HG03354 (cell line): ENCODE data around the gene PFDN1.

Source experiments
- ATAC-seq: cut with Tn5 transposase; IDR thresholded peaks from one replicate; pipeline ENCODE4 v1.9.1; 2021; ENCODE audit warnings: mild to moderate bottlenecking; ENCODE audit not compliant: unreplicated experiment, poor library complexity, severe bottlenecking

Gene PFDN1

DNA sequence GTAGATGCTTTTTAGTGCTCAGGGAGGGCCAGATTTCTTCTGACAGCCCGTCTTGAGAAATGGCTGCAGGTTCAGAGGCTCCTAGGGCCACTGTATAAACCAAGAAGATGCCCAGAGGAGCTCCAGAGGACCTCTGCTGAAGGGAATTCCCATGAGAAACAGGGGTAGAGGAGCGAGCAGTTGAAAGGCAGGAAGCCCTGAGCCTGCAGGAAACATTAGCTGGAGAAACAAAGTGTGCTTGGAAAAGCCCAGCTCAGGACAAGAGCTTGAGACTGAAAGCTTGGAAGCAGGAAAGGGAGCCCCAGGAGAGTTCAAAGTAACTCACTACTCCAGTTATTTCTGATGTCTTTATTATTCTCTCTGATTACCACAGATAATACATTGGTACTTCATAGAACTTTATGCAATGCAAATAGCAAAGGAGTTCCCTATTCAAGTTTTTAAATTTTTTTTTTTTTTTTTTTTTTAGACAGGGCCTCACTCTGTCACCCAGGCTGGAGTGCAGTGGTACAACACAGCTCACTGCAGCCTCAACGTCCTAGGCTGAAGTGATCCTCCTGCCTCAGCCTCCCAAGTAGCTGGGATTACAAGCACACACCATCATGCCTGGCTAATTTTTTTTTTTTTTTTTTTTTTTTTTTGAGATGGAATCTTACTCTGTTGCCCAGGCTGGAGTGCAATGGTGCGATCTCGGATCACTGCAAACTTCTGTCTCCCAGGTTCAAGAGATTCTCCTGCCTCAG lies 27.0 kb upstream of the PFDN1 start:
- no peak for ATAC-seq

DNA sequence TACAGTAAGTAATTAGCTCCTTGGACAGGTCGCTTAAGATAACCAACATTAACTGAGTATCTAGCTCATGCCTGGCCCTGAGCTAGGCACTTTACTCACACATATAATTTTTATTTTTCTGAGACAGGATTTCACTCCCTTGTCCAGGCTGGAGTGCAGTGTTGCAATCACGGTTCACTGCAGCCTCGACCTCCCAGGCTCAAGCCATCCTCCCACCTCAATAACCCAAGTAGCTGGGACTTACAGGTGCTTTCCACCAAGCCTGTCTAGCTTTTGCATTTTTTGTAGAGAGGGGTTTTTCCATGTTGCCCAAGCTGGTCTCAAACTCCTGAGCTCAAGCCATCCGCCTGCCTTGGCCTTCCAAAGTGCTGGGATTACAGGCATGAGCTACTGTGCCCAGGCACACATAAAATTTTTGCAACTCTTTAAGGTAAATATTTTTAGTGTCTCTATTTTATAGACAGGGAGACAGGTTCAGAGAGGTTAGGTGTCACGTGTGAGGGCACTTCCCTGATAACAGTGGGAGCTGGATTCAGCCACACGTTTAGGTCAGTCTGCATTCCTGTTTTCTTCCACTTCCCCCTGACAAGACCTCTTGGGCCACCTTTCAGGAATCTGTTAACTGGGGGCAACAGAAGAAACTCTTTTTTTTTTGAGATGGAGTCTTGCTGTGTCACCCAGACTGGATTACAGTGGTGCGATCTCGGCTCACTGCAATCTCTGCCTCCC lies 25.3 kb upstream of the PFDN1 start:
- ATAC-seq, result no peak

DNA sequence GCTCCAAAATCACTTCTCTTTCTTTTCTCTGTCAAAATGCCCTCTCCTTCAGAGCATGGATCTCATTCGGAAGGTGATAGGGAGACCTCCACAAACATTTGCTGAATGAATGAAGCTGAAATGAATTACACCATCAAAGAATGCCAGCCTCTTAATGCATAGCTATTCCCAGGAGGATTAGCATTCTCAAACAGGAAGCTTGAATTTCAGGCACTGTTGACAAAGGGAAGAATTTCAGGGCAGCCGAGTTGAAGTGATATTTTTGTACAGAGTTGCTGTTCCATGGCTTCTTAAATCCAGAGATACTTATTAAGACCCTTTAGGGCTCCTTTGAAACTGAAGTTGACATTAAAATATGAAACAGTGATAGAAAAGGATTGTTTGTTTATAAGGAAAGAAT lies 24.7 kb upstream of the PFDN1 start:
- ATAC-seq, result no peak

DNA sequence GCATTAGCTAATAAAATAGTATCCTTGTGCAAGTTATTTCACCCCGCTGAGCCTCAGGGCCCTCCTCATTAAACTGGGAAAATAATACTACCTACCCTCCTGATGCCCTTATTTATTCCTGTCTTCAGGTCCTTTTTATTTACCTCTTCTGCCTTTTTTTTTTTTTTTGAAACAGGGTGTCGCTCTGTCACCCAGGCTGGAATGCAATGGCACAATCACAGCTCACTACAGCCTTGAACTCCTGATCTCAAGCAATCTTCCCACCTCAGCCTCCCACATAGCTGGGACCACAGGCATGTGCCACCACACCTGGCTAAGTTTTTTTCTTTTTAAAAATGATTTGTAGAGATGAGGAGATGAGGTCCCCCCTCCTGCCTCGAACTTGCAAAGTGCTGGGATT lies 22.6 kb upstream of the PFDN1 start:
- no peak for ATAC-seq

DNA sequence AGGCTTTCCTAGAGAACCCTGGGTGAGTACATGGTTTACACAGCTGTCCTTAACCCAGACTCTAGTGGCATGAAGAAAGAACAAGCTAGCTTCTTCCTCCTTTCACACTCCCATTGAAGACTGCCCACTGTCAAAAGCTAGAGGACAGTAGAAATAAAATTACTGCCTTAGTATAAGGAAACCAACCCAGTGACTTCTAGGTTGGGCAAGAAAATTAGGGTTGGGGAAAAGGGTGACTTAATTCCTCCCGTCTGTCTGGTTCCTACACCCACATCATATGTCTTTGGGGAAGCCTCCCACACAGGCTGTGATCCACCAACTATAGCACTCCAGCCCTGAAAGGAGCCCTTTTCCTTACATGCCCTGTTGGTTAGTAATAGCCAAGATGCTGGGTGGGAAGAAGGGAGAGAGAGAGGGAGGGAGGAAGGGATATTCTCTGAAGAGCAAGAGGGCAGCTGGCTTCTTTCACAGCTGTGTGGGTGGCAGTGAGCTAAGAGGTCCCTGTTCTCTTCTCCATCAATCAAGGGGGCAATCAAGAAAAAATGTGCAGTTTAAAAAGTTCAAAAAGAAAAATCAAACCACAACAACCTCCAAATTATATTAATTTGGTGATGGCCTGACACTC lies 21.8 kb upstream of the PFDN1 start:
- ATAC-seq, result no peak

DNA sequence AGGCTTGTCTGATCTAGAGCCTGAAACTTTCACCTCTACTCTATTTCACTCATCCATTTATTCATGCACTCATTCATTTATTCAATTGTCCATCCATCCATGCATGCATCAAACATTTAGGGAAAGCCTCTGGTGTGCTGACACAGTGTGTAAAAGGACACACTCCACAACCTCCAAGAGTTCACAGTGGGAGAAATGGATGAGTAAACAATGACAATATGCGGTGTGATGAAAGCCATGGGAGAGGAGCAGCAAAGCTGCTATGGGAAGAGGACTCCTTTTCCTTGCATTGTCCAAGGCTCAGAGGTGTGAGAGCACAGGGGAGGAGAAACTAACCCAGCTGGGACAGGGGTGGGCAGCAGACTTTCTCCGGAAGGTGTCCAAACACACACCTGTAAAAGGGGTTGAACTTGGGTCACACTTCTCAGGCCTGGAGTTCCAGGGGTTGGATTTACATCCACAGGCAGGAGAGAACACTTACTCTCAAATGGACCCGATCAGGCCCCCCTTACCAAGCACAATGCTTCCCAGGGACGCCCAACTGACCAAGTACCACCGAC lies 21.2 kb upstream of the PFDN1 start:
- no peak for ATAC-seq

DNA sequence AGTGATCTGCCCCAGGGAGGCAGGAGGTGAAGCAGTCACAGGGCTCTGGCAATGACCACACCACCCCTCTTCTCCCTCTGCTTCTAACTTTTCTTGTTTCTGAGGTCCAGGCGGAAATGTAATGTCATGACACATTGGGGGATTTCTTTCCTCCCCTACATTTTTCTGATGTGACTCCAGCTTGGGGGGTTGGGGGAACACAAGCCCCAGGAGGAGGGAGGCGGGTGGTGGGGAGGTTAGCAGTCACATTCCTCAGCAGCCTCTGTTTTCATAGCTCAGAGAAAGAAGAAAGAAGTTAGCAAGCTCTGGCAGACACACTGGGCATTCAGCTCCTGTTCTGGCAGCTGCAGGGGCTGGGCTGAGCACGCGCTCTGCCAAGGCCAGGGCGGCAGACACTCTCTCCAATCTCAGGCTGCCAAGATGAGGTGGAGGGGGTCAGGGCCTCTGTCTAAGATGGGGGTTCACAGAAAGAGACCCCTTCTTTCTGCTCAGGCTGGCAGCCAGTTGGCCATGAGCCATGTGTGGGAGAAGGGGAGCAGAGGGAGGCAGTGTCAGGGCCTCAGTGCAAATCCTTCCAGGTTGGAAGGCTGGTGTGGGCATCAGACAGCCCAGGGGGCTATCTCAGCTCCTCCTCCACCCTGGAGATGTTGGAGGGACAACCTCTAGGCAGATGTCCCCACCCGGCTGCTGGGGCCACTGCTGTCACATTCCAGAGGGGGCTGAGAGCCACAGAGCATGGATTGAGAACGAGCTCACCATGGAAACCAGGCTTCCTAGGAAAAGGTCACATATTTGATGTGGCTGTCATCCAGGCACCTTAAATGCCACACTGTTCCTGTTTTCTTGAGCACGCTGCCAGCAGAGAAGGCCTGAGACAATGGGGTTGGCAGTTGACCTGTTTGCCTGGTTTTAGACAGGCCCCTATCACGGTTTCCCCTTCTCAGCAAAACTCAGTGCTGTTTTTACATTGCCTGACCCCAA lies 20.1 kb upstream of the PFDN1 start:
- ATAC-seq, result no peak

DNA sequence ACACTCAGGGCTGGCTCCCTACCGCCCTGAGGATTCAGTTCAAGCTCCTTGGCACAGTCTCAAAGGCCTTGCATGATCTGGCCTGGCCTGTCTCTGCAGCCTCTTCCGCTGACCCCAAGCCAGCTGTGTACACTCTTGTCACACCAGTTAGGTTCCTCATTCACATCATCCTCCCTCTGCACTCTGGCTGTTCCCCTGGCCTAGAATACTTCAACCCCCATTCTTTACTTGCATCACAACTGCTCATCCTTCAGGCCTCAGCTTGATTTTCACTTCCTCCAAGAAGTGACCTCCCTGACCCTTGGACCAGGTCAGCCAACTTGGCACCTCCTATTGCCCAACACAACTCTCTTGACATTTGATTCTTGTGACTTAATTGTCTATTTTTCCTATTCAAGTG lies 18.9 kb upstream of the PFDN1 start:
- no peak for ATAC-seq

DNA sequence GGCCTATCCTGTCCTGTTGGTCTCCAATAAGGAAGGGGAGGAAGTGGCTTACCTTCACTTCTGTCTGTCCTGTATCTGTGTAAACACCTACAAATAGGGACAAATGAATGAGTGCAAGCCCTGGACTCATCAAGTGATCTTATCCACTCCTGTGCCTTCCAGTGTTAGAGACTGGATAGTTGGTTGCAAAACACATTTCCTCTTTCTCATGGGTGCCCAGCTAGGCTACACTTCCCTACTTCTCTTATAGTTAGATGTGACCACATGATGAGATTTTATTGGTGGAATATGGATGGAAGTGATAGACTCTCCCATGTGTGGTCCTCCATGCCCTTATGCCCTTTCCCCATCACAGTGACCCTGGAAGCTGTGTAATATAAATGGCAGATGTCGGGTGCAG lies 16.9 kb upstream of the PFDN1 start:
- ATAC-seq, result no peak

DNA sequence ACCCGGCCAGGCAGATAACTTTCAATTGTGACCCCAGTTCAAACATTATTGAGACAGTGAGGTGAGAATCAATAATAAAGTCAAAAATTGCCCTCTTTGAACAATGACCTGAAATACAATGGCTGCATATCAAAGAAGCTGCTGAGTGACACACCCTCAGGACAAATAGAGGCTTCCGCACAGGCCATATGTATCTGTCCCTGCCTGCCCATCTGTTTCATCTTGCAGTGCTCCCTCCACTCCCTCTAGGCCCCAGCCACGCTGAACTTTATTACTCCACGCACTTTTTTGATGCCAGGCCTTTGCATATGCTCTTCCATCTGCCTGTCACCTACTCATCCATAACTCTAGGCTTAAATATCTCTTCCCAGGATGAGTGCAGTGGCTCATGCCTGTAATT lies 15.9 kb upstream of the PFDN1 start:
- ATAC-seq, result no peak

DNA sequence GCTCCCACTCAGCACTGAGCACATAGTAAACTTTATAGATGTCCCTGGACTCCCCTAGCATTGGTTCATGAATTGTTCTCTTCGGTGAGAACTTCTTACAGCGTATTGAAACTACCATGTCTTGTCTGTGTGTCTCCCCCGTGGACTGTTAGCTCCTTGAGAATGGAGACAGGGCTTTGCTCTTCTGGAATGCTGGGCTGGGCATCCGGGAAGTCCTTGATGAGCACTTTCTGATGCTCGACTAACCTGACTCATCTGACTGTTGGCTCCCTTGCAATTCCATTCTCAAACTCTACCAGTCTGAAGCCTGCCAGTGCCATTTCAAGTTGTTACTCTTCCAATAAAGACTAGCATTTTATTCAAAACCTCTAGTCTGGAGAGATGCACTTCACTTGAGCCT lies 15.0 kb upstream of the PFDN1 start:
- no peak for ATAC-seq

DNA sequence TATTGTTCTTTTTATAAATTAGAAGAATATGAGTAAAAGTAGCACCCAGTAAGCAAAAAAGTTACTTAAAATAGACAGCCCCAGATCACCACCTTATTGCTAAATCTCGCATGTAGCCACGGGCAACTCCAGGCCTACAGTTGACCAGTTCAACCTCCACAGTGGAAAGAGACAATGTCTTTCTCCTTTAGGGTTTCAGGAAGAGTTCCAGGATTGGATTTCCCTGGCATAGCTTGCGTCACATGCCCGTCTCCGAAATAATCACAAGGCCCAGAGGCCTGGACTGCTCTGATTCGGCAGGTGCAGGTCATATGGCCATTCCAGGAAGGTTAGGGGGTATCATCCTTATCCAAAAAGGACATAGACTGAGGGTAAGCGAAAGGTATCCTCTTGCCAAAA lies 9.9 kb upstream of the PFDN1 start:
- no peak for ATAC-seq

DNA sequence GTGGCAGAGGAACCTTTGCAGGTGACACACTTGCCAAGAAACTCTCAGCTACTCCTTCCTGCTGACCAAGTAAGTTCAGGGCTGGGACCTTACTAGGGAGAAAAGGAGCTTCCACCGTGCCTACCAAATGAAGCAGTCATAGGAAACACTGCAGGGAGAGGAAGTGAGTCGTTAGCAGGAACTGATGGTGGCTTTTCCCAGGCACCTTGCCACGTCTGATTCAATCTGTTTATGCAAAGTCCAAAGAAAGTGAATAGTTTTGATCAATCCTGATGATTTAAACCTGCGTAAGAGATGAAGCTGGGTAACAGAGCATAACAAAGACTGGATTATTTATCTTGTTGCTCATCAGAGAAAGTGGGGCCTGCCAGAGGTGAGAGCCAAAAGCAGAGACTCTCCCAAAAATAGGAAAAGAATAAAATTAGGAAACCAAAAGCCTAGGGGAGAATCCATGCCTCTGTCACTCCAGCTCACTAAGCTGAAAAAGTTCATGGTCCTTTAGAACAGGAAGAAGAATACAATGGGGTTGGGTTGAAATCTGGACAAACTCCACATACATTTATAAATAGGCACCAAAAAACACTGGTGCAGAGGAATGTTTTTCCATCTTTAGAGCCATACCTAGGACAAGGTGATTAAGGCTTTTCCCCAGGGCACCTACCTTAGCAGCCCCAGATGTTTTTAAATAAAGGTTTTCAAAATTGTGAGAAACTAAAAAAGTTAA lies 9.3 kb upstream of the PFDN1 start:
- ATAC-seq, result no peak

DNA sequence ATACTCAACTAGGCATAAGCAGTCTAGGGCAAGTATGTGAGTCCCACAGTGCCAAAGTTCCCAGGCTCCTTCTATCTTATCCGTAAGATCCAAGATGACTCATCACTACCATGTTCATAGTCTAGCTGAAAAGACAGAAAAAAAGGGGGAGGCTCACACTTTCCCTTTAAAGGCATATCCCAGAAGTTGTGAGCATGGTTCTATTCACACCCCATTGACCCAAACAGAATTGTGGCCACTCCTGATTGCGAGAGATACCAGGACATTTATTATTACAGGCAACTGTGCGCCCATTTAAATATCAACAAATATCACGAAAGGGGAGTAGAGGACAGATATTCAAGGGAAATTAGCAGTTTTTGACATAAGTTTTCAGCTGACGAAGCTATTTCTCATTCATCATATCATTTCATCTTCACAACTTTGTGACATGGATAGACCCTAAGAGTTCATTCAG lies 8.1 kb upstream of the PFDN1 start:
- ATAC-seq, result no peak

DNA sequence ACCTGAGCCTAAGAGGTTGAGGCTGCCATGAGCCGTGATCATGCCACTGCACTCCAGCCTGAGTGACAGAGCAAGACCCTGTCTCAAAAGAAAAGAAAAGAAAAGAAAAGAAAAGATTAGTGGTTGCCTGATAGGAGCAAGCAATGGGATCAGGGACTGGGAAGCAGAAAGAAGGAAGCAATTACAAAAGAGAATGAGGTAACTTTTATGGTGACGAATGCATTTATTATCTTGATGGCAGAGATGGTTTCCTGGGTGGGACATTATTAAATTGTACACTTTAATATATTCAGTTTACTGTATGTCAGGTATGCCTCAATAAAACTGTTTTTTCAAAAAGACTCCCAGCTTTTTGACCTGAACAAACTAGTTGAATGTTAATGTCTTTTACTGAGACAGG lies 7.5 kb upstream of the PFDN1 start:
- no peak for ATAC-seq

DNA sequence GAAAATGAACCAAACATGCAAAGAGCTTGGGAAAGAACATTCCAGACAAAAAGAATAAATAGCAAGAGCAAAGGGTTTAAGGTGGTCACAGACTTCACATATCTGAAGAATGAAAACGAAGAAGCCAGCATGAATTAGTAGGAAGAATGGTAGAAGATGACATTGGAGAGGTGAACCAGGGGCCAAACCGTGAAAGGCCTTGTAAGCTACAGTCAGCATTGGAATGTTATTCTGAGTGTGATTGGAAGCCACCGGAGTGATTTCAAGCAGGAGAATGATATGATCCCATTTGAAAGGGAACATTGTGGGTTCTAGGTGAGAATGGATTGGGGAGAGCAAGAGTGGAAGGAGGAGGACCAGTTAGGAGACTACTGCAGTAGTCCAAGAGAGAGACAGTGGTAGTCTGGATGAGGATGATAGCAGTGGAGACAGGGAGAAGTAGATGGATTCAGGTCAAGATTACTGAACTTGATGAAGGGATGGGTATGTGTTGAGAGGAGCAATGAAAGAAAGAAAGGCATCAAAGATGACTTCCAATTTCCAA lies 6.9 kb upstream of the PFDN1 start:
- no peak for ATAC-seq

DNA sequence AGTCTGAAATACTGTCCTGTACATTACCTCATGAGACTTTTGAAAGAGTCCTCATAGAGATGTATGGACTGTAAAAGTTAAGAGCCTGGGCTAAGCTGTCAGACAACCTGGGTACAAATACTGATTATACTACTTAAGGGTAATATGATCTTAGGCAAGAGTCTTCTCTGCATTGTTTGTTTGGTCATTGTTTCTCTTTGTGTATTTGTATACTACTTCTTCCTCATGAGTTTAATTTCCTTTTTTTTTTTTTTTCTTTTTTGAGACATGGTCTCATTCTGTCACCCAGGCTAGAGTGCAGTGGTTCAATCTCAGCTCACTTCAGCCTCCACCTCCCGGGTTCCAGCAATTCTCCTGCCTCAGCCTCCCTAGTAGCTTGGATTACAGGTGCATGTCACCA lies 2.6 kb upstream of the PFDN1 start:
- ATAC-seq, result no peak

DNA sequence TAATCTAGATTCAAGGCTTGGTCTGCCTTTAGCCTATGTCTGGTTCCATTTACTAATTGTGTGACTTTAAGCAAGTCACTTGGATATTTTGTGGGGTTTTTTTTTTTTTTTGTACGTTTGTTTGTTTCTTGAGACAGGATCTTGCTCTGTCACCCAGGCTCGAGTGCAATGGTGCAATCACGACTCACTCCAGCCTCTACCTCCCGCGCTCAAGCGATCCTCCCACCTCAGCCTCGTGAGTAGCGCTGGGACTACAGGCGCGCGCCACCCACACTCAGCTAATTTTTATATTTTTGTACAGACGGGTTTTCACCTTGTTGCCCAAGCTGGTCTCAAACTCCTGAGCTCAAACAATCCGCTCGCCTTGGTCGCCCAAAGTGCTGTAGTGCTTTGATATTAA lies 1.1 kb upstream of the PFDN1 start:
- ATAC-seq, result no peak

DNA sequence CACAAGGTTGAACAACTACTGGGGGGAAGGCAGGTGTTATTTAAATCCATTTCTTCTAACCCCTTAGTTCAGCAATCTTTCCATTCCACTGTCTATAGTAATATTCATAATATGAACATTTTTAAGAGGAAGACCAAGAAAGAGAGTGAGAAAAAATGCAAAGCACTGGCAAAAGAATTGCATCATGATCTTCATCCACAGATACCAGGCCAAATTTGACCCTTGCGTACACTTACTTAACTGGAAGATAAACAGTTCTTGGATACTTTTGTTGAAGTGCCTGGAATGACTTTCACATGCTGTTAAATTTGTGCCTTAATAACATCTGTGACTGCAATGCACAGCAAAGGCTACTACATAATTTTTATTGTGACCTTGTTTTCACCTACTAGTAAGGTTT lies 1.8 kb downstream of the PFDN1 start:
- ATAC-seq, result no peak
